Measurements from ENCODE around the gene ERVH48-1.

GRCh38 chr21:42929969-42930368 is 4.5 kb upstream of the ERVH48-1 start:
- no peak for TF ChIP-seq POLR2AphosphoS5 (IDR thresholded peaks at IDR 0.05; ENCODE audit: borderline replicate concordance, low read depth, low read length)
- no peak for TF ChIP-seq EZH2 (IDR thresholded peaks at IDR 0.05)

Measured in SK-N-MC (cell line).